GM19193 (cell line): ENCODE measurements around the gene SMURF1.

ENCODE experiments used
- POLR2A ChIP-seq: IDR thresholded peaks from 4 replicates; pipeline ENCODE4 v1.6.1; 2011; ENCODE audit not compliant: insufficient read depth, insufficient read length; ENCODE audit errors: extremely low read depth

SMURF1 gene

DNA sequence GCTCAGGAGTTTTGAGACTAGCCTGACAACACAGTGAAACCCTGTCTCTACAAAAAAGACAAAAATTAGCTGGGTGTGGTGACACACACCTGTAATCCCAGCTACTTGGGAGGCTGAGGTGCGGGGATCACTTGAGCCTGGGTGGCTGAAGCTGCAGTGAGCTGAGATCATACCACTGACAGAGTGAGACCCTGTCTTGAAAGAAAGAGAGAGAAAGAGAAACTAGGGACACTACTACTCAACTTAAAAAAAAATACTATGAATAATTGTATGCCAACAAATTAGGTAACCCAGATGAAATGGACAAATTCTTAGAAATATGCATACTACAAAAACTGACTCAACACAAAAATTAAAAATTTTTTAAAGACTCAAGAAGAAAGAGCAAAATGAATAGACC lies 28.5 kb downstream of the SMURF1 start:
- no peak for TF ChIP-seq POLR2A

- TF ChIP-seq POLR2A: no peak
Observed at GRCh38 chr7:99112979-99113378, 30.9 kb downstream of the SMURF1 start.

DNA sequence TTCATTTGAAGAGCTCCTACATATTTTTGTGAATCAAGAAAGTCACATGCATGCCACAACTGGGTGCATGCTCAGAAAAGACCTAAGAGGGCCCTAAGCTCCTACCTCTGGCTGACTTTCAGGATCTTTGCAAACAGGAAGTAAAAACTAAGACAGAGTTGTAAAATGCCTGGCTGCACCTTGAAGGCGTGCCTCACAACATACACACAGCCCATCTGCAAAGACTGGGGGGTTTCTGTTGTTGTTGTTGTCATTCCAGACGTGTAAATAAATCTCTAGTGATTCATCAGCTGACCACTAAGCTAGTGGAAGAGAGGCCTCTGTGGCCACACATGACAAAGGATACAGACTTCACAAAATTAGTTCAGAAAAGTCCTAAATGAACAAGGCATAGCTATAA lies 31.8 kb downstream of the SMURF1 start:
- TF ChIP-seq POLR2A: no peak

- TF ChIP-seq POLR2A: no peak
Observed at GRCh38 chr7:99111591-99111990, 32.3 kb downstream of the SMURF1 start.

DNA sequence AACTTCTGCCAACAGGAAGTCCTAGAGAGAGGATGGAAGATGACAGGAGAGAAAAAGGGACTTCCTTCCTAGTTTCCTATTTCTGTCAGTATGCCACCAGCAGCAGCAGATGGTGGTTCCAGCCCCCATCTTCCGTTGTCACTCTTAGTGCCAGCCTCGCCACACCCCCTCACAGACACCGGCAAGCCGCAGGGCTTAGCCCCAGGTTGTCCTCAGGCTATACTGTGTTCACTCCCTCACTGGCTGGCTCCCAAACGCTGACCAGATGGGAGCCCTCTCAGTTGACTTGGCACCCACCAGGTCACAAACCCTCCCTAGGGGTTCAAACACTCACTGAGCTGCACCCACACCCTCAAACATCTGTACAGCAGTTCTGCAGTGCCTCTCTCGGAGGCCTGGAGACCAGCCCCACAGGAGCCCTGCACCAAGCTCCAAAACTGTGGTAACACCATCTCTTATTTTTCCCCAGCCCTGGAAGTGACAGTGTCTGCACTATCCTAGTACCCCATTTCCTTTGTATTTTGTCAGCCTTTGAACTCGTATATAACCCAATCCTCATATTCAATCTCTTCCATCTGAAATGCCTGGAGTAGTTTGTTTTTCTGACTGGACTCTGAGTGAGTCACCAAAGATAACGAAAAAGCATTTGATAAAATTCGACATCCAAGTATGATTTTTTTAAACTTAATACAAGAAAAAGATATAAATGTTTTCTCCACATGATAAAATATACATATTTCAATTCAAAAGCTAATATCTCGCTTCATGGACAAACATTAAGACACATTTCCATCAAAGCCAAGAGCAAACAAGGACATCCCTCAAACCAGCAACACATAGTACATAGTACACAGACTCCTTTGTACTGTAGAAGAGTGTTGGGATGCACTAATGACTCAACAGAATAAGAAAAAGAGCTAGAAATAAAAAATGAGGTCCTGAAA lies 34.5 kb downstream of the SMURF1 start:
- TF ChIP-seq POLR2A: no peak

GRCh38 chr7:99108613-99109012 lies 35.3 kb downstream of the SMURF1 start:
- no peak for TF ChIP-seq POLR2A

DNA sequence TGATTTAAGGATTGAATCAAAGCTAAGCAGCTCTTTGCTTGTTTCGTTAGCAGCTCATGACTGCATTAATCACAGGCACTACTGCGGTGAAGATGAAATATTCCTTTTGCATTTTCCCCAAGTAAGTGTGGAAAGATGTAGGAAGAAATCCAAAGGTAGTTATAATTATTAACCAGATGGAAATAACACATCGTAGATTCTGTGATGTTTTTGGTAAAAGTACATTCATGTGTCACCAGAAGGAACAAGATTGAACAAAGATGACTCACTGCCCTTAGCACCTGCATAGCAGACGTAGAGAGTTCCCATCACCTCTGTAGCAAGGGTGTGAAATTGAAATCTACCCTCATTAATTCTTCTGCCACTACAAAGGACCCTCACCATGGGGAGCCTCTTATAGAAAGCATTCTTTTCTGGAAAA lies 37.1 kb downstream of the SMURF1 start:
- TF ChIP-seq POLR2A: no peak

DNA sequence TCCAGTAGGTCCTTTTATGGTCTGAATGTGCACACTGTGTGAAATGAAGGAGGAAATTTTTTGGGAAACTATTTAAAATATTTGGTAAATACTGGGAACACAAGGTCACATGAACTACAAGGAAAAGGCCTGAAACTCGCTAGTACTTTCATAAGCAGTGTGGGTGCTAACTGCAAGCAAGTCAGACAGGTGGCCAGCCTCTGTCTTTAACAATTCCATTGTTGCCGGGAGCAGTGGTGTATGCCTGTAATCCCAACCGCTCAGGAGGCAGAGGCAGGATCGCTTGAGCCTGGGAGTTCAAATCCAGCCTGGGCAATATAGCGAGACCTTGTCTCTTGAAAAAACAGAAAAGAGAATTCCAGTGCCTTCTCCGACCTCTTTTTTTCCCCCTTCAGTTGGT lies 37.5 kb downstream of the SMURF1 start:
- no peak for TF ChIP-seq POLR2A

DNA sequence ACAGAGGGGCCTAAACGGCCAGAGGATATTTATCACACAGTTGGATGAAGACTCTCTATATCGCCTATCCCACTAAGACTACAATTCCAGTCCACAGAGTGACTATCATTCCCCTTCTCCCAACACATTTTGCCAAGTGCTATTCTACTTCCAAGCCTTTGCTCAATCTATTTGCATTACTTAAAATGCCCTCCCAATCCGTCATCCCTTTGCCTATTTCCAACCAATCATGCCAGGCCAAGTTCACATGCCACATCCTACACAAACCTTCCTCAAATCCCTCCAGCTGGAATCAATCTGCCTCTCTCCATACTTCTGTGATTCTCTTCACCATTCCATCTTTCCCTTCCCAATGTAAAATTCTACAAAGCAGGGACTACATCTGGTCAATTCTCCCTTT lies 38.2 kb downstream of the SMURF1 start:
- TF ChIP-seq POLR2A: no peak

DNA sequence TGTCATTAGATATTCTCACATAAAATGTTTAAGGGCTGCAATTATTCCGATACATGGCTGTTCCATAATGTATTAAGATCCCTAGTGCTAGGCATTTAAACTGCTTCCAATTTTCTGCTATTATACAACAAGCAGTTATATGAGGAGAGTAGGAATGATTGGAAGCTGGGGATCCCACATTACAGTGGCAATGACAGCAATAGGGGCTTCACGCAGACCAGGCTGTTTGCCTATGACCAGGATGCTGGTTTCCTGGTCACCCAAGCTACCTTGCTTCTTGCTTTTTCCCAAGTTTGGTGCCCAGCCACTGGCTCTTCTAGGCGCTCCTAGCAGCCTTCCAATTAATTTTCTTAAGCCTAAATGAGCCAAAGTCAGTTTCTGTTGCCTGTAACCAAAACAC lies 39.3 kb downstream of the SMURF1 start:
- no peak for TF ChIP-seq POLR2A

DNA sequence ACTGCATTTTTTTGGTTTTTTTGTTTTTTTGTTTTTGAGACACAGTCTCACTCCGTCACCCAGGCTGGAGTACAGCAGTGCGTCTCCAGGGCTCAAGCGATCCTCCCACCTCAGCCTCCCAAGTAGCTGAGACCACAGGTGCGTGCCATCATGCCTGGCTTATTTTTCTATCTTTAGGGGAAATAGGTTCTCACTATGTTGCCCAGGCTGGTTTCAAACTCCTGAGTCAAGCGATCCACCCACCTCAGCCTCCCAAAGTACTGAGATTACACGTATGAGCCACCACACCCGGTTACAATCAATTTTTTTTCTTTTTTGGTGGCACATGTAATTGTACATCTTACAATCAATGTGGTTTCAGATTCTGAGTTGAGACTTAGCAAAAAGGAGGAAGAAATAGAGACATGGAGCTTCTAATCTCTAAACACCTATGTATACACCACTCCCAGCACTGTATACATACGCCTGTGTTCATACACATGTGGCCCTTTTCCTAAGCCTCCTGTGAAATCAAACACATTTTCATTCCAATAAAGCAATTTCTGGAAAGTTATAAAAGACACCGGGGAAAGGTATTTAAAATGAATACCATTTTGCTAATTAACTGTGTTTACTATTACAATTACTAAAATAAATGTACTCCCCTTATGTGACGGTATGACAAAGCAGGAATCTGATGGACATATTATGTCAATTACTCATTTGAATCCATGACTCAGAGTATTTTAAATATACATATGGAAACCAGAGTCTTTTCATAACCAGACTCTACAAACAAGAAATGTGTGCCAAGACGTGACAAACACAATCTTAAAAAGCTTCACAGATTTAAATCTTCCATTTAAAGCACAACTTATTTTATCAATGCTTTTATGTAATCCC lies 40.9 kb downstream of the SMURF1 start:
- no peak for TF ChIP-seq POLR2A

GRCh38 chr7:99102361-99102760 lies 41.5 kb downstream of the SMURF1 start:
- no peak for TF ChIP-seq POLR2A

- TF ChIP-seq POLR2A: no peak
Observed at GRCh38 chr7:99099499-99100077, 44.3 kb downstream of the SMURF1 start.

DNA sequence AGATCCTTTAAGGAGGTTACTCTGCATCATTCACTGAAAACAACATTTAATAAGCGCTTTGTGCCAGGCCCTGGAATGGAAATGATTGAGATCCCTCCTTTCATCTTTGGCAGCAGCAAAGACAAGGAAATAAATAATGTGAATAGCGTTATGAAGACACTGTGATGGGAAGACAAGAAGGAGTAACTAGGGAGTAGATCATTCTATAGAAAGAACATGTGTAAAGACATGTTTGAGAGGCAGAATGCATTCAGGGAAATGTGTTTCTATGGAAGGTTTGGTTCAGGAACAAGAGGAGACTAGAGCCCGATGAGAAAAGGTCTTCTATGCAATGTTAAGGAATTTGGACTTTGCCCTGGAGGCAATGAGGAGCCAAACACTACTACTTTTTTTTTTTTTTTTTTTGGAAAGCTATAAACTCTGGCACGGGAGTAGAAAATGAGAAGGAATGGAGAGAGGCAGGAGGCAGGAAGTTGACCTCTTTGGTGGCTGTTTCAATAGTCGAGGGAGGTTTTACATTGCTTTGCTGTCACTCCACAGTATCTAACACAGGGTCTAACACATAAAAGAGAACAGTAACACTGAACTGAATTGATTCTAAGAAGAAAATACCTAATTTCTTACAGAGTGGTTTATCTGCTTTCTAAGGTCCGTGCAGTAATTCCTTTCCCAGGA lies 44.9 kb downstream of the SMURF1 start:
- TF ChIP-seq POLR2A: no peak

DNA sequence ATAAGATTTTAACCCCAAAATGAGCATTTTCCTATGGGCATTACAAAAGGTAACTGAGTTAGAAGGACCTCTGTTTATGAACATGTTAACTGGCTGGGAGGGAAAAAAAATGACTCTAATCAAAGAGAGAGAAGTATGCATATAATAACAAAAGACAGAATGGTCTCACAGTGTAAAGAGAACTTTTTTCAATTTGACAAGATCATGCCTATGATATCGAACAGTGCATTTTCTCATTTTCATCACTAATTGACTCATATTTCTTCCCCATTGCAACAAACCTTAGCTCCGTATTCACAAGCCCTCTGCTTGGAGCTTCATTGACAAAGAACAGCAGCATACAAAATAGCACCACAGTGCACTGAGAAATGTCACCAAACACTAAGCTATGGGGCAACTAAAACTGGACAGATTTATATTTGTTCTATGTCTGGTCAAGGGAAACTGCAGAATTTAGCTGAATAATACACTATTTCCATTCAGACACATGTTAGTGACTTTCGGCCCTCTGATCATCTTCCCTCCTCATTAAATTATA lies 45.6 kb downstream of the SMURF1 start:
- no peak for TF ChIP-seq POLR2A

DNA sequence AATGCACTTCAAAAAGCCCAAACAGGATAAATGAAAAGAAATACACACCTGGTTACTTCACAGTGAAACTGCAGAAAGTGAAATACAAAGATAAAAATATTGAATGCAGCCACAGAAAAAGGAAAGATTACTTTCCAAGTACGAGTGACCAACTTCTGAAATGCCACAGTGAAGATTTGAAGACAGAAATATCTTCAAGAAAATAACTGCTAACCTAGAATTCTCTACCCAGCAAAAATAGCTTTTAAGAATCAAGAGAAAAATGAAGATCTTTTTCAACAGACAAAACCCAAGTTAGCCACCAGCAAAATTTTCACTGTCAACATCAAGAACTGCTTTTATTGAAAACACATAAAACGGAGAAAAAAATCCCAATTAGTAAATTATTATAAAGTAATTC lies 46.2 kb downstream of the SMURF1 start:
- no peak for TF ChIP-seq POLR2A
